GM18951 (cell line): Measurements from ENCODE around the gene FBXO33.

ENCODE experiments used
- POLR2A ChIP-seq: IDR thresholded peaks from 4 replicates; pipeline ENCODE4 v1.6.1; 2011; ENCODE audit warnings: mild to moderate bottlenecking; ENCODE audit not compliant: insufficient read length, insufficient read depth; ENCODE audit errors: extremely low read depth
- in situ Hi-C: fragments of 300-500 bp; cut with MboI; formaldehyde crosslinking; loops from one replicate; pipeline ENCODE4 v1.12.0; 2022; ENCODE audit warnings: low sequenced_read_pairs, mixed read lengths, inconsistent platforms; ENCODE audit not compliant: unreplicated experiment

The FBXO33 gene, protein sequence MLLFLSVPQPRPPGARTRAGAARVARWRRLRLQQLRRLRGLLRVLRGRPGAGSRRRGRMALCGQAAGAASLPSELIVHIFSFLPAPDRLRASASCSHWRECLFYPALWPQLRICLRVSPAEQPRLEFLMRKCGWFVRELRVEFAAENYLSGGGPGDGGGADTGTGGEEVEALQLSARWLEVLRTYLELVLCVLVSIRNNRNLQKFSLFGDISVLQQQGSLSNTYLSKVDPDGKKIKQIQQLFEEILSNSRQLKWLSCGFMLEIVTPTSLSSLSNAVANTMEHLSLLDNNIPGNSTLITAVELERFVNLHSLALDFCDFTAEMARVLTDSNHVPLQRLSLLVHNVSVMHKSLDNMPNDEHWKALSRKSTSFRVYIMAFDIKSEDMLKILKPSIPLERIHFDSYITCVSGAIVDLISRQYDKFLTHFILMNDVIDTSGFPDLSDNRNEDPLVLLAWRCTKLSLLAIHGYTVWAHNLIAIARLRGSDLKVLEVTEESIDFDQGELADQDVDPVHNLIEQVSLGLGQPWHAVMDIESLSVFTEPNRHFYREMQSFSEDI

DNA sequence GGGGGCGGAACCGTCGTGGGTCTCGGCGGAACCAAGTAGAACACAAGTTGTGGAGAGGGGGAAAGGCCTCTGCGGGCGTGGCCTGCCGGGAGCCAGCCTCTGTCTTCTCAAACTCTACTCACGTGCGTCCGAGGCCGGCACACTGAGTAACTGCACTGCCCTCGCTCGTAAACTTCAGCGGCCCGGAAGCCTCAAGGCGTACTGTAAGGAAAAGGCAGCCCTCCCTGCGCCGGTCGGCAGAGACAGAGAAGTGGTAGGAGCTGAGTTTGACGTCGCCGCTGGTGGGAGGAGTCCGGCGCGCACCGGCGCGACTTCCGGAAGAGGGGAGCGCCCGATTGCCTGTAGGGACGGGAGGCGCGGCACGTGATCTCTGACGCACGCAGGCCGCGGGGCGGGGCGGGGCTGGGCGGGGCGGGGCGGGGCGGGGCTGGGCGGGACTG, at the start of gene FBXO33:
Gene FBXO33, minus strand, starts transcription at position 255 of the 440 bp plus-strand sequence. CDS start 271 bp downstream, outside the sequence.
- in situ Hi-C loops: loop anchor here (25.0 kb wide), 1 partner anchor 320 kb away; the partner anchor contains the start of genes GEMIN2 and SEC23A
- TF ChIP-seq POLR2A: peak; percentile 31

DNA sequence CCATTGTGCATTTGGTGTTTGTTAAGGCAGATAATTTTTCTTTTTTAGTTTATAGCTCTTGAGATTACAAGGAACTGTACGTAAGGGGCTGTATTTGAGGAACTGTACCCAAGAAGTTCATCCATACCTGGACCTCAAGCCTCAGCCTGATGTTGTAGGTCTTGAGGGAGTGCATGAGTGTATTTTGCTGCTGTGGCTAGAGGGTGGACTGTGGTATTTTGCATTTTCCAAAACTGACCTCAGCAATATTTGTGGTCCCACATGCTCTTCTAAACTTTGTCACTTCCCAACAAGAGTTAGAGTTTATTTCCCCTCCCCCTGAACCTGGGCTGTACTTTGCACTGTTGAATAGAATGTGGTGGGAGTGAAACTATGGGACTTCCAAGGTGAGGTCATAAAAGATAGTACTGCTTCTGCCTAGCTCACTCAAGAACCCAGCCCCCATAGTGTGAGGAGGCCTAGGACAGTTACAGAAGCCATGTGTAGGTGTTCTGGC, 42.2 kb upstream of the FBXO33 start:
- TF ChIP-seq POLR2A: no peak
- in situ Hi-C loops: no loop called here

DNA sequence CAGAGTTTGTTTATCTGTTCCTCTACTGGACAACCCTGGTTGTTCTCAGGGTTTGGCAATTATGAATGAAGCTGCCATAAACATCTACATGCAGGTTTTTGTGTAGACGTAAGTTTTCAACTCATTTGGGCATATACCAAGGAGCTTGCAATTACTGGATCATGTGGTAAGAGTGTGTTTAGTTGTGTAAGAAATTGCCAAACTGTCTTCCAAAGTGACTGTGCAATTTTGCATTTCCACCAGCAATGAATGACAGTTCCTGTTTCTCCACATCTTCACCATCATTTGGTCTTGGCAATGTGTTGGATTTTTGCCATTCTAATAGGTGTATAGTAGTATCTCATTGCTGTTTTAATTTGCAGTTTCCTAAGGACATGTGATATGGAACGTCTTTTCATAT, 39.8 kb upstream of the FBXO33 start:
- TF ChIP-seq POLR2A: no peak
- in situ Hi-C loops: no loop called here

DNA sequence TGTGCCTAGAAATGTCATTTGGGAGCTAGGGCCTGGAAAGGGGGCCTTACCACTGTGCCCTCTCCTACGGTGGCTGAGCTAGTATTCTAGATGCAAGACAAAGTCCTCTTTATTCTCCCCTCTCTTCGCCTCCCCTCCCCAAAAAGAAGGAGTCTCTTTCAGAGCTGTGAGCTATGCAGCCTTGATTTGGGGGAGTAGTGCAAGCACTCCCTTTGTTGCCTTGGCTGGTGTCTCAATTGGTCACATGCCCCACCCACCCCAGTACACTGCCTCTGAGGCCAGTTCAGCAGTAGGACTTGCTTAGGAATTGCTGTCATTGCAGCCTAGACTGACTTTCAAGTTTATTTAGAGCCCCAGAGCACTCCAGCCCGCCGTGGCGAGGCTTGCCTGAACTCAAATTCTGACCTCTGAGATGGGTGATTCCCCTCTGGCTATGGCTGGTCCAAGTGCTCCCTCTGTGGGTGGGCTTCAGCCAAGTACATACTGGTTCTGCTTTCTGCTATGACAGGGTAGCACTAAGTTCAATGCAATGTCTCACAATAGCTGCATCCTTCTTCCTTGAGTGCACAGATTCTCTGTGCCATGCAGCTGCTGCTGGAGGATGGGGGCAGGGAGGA, 37.0 kb upstream of the FBXO33 start:
- in situ Hi-C loops: no loop called here
- no peak for TF ChIP-seq POLR2A

DNA sequence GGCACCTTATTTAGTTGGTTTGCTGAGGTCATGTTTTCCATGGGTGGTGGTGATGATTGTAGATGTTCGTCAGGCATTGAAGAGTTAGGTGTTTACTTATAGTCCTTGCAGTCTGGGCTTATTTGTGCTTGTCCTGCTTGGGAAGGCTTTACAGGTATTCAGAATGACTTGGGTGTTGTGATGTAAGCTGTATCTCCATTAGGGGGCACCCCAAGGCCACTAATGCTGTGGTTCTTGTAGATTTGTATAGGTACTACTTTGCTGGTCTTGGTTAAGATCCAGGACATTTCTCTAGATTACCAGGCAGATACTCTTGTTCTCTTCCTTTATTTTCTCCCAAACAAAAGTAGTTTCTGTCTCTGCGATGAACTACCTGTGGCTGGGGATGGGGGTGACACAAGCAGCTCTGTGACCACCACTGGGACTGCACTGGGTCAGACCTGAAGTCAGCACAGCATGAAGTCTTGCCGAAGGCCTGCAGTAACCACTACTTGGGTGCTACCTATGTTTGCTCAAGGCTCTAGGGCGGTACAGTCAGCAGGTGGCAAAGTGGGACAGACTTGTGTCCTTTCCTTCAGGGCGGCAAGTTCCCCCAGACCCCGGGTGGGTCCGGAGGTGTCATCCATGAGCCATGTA, 35.8 kb upstream of the FBXO33 start:
- in situ Hi-C loops: no loop called here

DNA sequence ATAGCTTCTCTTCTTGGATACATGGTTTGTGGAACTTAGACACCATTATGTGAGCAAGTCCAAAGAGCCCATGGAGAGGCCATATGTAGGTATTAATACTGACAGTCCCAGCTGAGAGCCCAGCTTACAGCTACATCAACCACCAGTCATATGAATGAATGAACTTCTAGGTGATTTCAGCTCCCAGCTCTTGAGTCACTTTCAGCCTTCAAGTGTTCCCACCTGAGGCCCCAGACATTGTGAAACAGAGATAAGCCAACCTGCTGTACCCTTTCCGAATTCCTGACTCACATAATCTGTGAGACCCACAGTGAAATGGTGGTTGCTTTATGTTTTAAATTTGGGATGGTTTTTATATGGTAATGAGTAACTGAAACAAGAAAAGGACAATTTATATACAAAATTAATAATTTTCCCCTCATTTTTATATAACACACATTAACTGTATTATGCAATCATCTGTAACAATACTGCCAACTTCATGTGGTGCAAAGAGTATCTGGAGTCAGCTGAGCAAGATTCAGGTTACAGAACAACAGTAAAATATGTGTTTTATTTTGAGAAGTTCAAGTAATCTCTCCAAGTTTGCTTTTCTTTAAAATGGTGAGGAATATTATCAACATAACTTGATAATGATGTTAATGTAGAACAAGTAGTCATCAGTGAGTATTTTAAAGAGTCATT, 27.7 kb upstream of the FBXO33 start:
- TF ChIP-seq POLR2A: no peak
- in situ Hi-C loops: no loop called here

More for the DNA sequence above, 35.8 kb upstream of the FBXO33 start:
- no peak for TF ChIP-seq POLR2A

DNA sequence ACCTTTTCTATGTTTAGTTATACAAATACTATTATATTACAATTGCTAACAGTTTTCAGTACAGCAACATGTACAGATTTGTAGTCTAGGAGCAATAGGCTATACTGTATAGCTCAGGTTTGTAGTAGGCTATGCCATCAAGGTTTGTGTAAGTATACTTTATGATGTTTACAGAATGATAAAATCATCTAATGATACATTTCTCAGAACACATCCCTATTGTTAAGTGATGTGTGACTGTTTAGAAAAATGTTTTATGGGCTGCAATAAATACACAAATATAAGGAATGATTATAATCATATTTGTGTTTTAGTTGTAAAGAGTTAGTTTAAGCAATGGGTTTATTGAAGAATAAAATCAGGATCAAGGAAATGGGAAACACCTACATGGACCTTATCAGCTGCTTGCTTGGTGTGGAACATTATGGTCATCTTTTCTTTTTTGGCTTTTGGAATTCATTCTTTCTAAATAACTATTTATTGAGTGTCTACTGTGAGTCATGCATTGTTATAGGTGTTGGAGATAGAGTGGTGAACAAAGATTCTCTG, 24.5 kb upstream of the FBXO33 start:
- no peak for TF ChIP-seq POLR2A
- in situ Hi-C loops: no loop called here

DNA sequence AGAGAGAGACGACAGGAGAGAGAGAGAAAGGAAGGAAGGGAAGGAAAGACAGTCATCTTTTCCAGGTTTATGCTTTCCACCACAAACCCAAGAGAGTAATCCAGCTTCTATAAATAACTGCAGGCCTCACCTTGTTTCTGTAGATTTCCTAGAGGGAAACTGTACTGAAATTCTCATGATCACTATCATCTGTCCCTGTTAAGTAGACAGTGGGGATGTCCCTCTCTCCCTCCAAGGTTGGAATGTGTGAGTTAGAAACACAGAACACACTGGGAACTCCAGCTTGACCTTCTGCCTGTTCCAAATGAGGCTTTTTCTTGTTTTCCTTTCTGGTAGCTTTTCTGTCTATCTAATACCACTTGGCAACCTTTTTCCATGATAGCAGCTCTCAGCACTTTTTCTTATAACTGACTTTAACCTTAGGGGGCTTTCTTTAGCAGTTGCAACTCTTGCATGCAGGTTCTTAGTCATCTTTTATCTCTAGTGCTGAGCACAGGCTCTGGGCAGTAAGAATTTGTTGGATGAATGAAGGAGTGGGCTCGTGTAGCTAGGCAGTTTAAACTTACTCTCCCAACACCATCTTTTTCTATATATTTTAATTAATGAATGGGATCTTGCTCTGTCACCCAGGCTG, 22.8 kb upstream of the FBXO33 start:
- TF ChIP-seq POLR2A: no peak
- in situ Hi-C loops: no loop called here

DNA sequence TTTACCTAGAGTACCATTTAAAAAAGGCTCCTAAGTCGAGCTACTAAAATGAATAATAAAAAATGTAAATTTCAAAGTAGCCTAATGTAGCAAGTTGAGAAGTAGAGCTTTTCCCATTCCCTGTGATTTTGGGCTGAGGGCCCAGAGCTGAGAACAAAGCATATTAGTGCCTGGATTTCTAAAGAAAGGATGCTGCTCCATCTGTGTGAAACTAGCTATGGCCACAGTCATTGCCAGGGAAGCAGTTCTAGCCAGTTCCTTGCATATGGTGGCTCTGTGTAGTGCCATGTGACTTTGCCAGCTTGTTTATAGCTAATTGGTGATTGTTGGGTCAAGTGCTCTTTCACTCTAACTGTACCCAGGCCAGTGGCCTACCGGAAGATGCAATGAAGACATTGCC, 20.4 kb upstream of the FBXO33 start:
- in situ Hi-C loops: no loop called here

DNA sequence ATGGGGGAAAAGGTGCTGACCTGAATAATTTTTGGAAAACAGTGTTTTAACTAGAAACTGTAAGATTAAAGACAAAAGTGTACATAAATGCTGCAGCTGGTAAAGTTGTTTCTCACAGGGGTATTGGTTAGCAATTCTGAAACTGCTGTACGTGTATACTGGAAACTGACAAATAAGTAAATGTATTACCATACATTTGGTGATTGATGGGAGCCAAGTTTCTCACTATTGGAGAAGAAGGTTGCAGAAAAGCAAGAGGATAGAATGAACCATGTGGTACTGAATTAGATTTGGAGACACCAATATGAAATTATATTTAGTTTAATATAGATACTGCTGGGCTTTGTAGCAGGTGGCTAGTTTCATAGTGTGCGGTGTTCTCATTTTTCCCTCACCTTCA, 19.6 kb upstream of the FBXO33 start:
- no peak for TF ChIP-seq POLR2A
- in situ Hi-C loops: no loop called here

More for the DNA sequence above, 20.4 kb upstream of the FBXO33 start:
- no peak for TF ChIP-seq POLR2A

DNA sequence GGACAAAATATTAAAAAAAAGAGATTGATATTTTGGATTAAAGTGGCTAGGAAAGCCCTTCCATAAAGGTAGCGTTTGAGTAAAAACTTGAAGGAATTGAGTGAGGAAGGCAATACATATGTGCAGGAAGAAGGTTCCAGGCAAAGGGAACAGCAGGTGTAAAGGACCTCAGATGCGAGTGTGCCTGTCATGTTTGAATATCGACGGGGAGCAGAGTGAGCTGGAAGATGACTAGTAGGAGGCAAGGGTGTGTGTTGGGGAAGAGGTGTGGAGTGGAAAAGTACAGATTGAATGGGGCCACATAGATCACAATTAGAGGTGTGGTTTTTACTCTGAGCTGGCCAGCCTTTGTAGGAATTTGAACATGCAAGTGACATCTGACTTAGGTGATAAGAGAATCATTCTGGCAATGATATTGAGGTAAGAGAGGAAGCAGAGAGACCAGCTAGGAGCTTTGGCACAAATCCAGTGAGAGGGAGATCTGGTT, 15.0 kb upstream of the FBXO33 start:
- no peak for TF ChIP-seq POLR2A
- in situ Hi-C loops: loop anchor here (25.0 kb wide), 1 partner anchor 335 kb away; the partner anchor contains the start of genes GEMIN2 and SEC23A
